Measurements from ENCODE around the gene CAMSAP3. TPM values are rescaled to one million over a fixed set of nuclear protein-coding genes. Genes with fewer than 3 reads are reported as not detected.

Gene CAMSAP3
- polyA plus RNA-seq, 1 of the 3 experiments (the other 2 are of a cell fraction) = 0.08 TPM

GRCh38 chr19:7614859-7615741 lies 19.4 kb downstream of the CAMSAP3 start:
- peaks cover 0 to 6% of the 10 kb centered on the region in 2 experiments for H3K36me3 ChIP-seq (replicated peaks in 1 of 2; ENCODE audit: control insufficient read depth in 1 of 2, insufficient read depth in 2 of 2, low read length in 1 of 2)
- no peak overlapping the region for H3K4me3 ChIP-seq (ENCODE audit: low read depth in 2 of 2, low read length in 1 of 2)
- H4K20me1 ChIP-seq (ENCODE audit: insufficient read depth) = no peaks in the 10 kb centered on the region
- H3K27me3 ChIP-seq (ENCODE audit: insufficient read depth) = no peaks in the 10 kb centered on the region
- ChIA-PET POLR2A (interaction anchor here (0.7 kb wide), 1 partner anchor 417 kb away, joined by 5 read pairs; no protein-coding TSS in a partner anchor), CTCF (interaction anchor here (1.0 kb wide), 1 partner anchor 47 kb away, joined by 3 read pairs; no protein-coding TSS in a partner anchor)
- H3F3A ChIP-seq (replicated peaks; ENCODE audit: insufficient read depth) = peaks cover 4% of the 10 kb centered on the region
- no peak overlapping the region for H3K9ac ChIP-seq
- no peak overlapping the region for H2AFZ ChIP-seq (ENCODE audit: low read depth)
- TF ChIP-seq MAX (IDR thresholded peaks at IDR 0.05; ENCODE audit: low read depth) = no peak
- no peak for TF ChIP-seq YY1 (IDR thresholded peaks at IDR 0.05; ENCODE audit: low read depth)
- TF ChIP-seq MEF2A (IDR thresholded peaks at IDR 0.05; ENCODE audit: borderline replicate concordance, low read depth) = no peak
- TF ChIP-seq SIN3A (IDR thresholded peaks at IDR 0.05; ENCODE audit: borderline replicate concordance, low read depth, low read length) = no peak
- TF ChIP-seq NRF1 (IDR thresholded peaks at IDR 0.05; ENCODE audit: low read depth, low read length) = no peak
- no peak for TF ChIP-seq CHD2 (IDR thresholded peaks at IDR 0.05; ENCODE audit: low read length, partially characterized antibody)
- TF ChIP-seq ELF1 (IDR thresholded peaks at IDR 0.05) = no peak
- TF ChIP-seq, protein P1, sequence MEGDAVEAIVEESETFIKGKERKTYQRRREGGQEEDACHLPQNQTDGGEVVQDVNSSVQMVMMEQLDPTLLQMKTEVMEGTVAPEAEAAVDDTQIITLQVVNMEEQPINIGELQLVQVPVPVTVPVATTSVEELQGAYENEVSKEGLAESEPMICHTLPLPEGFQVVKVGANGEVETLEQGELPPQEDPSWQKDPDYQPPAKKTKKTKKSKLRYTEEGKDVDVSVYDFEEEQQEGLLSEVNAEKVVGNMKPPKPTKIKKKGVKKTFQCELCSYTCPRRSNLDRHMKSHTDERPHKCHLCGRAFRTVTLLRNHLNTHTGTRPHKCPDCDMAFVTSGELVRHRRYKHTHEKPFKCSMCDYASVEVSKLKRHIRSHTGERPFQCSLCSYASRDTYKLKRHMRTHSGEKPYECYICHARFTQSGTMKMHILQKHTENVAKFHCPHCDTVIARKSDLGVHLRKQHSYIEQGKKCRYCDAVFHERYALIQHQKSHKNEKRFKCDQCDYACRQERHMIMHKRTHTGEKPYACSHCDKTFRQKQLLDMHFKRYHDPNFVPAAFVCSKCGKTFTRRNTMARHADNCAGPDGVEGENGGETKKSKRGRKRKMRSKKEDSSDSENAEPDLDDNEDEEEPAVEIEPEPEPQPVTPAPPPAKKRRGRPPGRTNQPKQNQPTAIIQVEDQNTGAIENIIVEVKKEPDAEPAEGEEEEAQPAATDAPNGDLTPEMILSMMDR (IDR thresholded peaks at IDR 0.05) = no peak
- TF ChIP-seq, protein P2, sequence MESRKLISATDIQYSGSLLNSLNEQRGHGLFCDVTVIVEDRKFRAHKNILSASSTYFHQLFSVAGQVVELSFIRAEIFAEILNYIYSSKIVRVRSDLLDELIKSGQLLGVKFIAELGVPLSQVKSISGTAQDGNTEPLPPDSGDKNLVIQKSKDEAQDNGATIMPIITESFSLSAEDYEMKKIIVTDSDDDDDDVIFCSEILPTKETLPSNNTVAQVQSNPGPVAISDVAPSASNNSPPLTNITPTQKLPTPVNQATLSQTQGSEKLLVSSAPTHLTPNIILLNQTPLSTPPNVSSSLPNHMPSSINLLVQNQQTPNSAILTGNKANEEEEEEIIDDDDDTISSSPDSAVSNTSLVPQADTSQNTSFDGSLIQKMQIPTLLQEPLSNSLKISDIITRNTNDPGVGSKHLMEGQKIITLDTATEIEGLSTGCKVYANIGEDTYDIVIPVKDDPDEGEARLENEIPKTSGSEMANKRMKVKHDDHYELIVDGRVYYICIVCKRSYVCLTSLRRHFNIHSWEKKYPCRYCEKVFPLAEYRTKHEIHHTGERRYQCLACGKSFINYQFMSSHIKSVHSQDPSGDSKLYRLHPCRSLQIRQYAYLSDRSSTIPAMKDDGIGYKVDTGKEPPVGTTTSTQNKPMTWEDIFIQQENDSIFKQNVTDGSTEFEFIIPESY (IDR thresholded peaks at IDR 0.05; ENCODE audit: borderline replicate concordance, low read depth) = no peak
- no peak for TF ChIP-seq TCF12 (IDR thresholded peaks at IDR 0.05)
- TF ChIP-seq PBX3 (IDR thresholded peaks at IDR 0.05) = no peak
- no peak for TF ChIP-seq RAD21 (IDR thresholded peaks at IDR 0.05; ENCODE audit: low read length)
- TF ChIP-seq GABPA (IDR thresholded peaks at IDR 0.05; ENCODE audit: low read depth) = no peak
- no peak for TF ChIP-seq REST (IDR thresholded peaks at IDR 0.05; ENCODE audit: low read depth, low read length)
- no peak for TF ChIP-seq TEAD4 (IDR thresholded peaks at IDR 0.05; ENCODE audit: borderline replicate concordance, insufficient read depth)
- no peak for TF ChIP-seq EP300 (IDR thresholded peaks at IDR 0.05; ENCODE audit: borderline replicate concordance in 1 of 2, low read depth in 1 of 2, low read length in 1 of 2)
- no peak for TF ChIP-seq JUND (IDR thresholded peaks at IDR 0.05)
- peaks cover 0 to 35% of the 10 kb centered on the region in 2 experiments; a peak in 1 of 4 replicates for H3K4me1 ChIP-seq (ENCODE audit: control insufficient read depth in 1 of 2, insufficient read depth in 2 of 2, low read depth in 1 of 2, low read length in 1 of 2)
- no peak for DNase-seq
- H3K79me2 ChIP-seq (ENCODE audit: insufficient read depth) = no peaks in the 10 kb centered on the region
- WGBS (ENCODE audit: low lambda C conversion rate) = 81% methylated on average over 41 of the region's 59 CpGs
- no peak overlapping the region for H3K27ac ChIP-seq (ENCODE audit: low read depth in 2 of 2, low read length in 1 of 2)
- no peaks in the 10 kb centered on the region for H3K9me3 ChIP-seq
- H3K9me2 ChIP-seq = no peaks in the 10 kb centered on the region
- no peak overlapping the region for H3K4me2 ChIP-seq

Measured in SK-N-SH (cell line).